Activated CD4-positive, alpha-beta T cell treated with anti-CD3 and anti-CD28 coated beads for 36 hours (primary cell): ENCODE data around the gene CDKN1A. TPM values are rescaled to one million over a fixed set of nuclear protein-coding genes. Genes with fewer than 3 reads are reported as not detected.
"Not testable (repeated sequence)": the region's sequence is repeated elsewhere in the genome, so short reads cannot be mapped to it uniquely, and the experiment has no call there.

ENCODE experiments used
- ATAC-seq: fragments of 200-7000 bp; cut with Tn5 transposase; one replicate; pipeline ENCODE4 v1.10.0; 2021; ENCODE audit warnings: mild to moderate bottlenecking, moderate library complexity
- CTCF ChIA-PET: fragments of 350-600 bp; sonication (Branson Sonifier 250); formaldehyde crosslinking; loops from one replicate; lab custom pipeline; 2021; ENCODE audit warnings: antibody characterized with exemption; lab: Charles Lee
- POLR2A ChIA-PET: fragments of 350-600 bp; sonication (Branson Sonifier 250); formaldehyde crosslinking; loops from one replicate; lab custom pipeline; 2021; ENCODE audit warnings: antibody characterized with exemption, inconsistent platforms; lab: Charles Lee
- DNase-seq: peaks from one replicate; pipeline ENCODE4 v3.0.0-alpha.2; 2020
- H3K27ac Mint-ChIP-seq: one replicate; pipeline ENCODE4 v1.8.0; 2021; ENCODE audit warnings: mixed read lengths
- H3K27me3 Mint-ChIP-seq: one replicate; pipeline ENCODE4 v1.8.0; 2021; ENCODE audit warnings: mixed read lengths
- H3K36me3 Mint-ChIP-seq: one replicate; pipeline ENCODE4 v1.8.0; 2021; ENCODE audit warnings: low read depth, mixed read lengths
- H3K4me1 Mint-ChIP-seq: one replicate; pipeline ENCODE4 v1.8.0; 2021; ENCODE audit warnings: mixed read lengths
- H3K4me3 Mint-ChIP-seq: one replicate; pipeline ENCODE4 v1.8.0; 2021; ENCODE audit warnings: mild to moderate bottlenecking, moderate library complexity, mixed read lengths
- H3K9me3 Mint-ChIP-seq: one replicate; pipeline ENCODE4 v1.8.0; 2021; ENCODE audit warnings: low read depth, mixed read lengths
- intact Hi-C, 2 experiments: fragments of 100-400 bp; cut with DNase I in 1 of 2; cut with micrococcal nuclease in 1 of 2; formaldehyde crosslinking; loops; one replicate each; pipeline versions ENCODE4 v1.14.2 to v1.15.1; 2022 to 2024; cut with DNase I, micrococcal nuclease
- total RNA-seq, 2 experiments: library from RNA; stranded (reverse); gene quantifications; one replicate each; pipeline ENCODE4 v1.2.3, GENCODE V29; 2021

Gene CDKN1A
- total RNA-seq, 2 experiments from 2014 or later, result 31.3 to 35.9 TPM

DNA sequence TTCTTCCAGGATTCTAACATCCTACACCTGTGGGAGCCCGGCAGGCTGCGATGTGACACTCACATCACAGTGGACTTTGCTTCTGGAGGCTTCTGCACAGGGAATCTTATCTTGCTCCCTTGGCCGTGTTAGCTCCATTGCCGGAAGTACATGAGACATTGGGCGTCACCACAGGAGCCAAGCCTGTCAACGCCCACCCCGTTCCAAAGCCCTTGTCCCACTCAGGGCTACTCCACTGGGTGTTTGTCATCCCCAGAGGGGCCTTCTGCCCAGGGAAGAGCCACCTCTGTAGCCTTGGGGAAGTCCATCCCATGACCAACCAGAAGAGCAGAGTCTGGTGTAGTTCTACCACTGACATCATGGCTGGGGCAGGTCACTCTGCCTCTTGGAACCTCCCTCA is 20.8 kb downstream of the CDKN1A start:
- no peak overlapping the region for H3K27ac Mint-ChIP-seq
- no peaks in the 10 kb centered on the region for H3K9me3 Mint-ChIP-seq
- ChIA-PET CTCF (no interaction called here), POLR2A (no interaction called here)
- DNase-seq, result no peak
- intact Hi-C loops, result no loop called here
- no peak for ATAC-seq
- H3K4me1 Mint-ChIP-seq, result peaks cover 23% of the 10 kb centered on the region
- no peaks in the 10 kb centered on the region for H3K36me3 Mint-ChIP-seq
- no peaks in the 10 kb centered on the region for H3K27me3 Mint-ChIP-seq
- no peak overlapping the region for H3K4me3 Mint-ChIP-seq

DNA sequence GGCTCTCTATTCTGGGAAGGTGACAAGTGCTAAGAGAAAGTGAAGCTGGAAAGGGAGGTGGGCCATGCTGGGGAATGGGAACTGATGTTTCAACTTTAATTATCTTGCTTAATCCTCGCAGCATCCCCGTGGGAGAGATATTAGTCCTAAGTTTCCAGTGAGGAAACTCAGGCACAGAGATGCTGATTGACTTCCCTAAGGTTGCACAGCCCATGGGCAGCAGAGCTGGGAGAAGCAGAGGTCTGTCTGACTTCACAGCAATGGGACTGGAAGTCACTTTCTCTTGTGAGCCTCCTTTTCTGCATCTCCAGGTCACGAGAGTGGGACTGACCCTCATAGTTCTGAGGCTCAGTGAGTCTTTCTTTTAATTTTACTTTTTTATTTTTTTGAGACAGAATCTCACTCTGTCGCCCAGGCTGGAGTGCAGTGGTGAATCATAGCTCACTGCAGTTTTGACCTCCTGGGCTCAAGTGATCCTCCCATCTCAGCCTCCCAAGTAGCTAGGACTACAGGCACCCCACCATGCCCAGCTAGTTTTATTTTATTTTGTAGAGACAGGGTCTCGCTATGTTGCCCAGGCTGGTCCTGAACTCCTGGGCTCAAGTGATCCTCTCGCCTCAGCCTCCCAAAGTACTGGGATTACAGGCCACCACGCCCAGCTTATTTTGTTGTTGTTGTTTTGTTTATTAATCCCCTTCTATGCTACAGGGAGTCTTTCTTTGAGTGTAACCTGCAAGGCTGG is 21.7 kb downstream of the CDKN1A start:
- no peaks in the 10 kb centered on the region for H3K27me3 Mint-ChIP-seq
- ChIA-PET POLR2A (no interaction called here), CTCF (interaction anchor here (1.3 kb wide), 1 partner anchor 86 kb away, joined by 4 read pairs; no protein-coding TSS in a partner anchor)
- DNase-seq, result no peak
- intact Hi-C loops, result no loop called here
- H3K9me3 Mint-ChIP-seq, result no peaks in the 10 kb centered on the region
- no peak overlapping the region for H3K4me3 Mint-ChIP-seq
- peaks cover 15% of the 10 kb centered on the region for H3K4me1 Mint-ChIP-seq
- H3K36me3 Mint-ChIP-seq, result no peaks in the 10 kb centered on the region
- no peak for ATAC-seq
- H3K27ac Mint-ChIP-seq, result no peak overlapping the region

DNA sequence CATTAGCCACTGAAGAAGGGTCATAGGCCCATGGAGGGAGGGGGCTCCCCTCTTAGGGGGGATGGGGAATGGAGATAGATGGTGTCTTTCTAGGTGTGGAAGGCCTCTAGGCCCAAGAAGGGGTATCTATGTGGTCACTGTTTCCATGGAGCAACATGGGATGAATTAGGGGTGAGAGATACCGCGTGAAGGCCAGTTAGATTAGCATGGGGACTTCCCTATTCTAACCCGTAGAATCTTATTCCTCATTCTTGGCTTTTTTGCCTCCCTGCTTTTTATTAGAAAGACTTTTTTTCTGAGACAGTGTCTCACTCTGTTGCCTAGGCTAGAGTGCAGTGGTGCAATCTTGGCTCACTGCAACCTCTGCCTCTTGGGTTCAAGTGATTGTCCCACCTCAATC is 22.3 kb downstream of the CDKN1A start:
- H3K27ac Mint-ChIP-seq, result no peak overlapping the region
- no peak for DNase-seq
- ChIA-PET CTCF (interaction anchor here (1.3 kb wide), 1 partner anchor 86 kb away, joined by 4 read pairs; no protein-coding TSS in a partner anchor), POLR2A (no interaction called here)
- no peaks in the 10 kb centered on the region for H3K36me3 Mint-ChIP-seq
- peaks cover 11% of the 10 kb centered on the region for H3K4me1 Mint-ChIP-seq
- ATAC-seq, result no peak
- intact Hi-C loops, result no loop called here
- H3K27me3 Mint-ChIP-seq, result no peaks in the 10 kb centered on the region
- no peak overlapping the region for H3K4me3 Mint-ChIP-seq
- no peaks in the 10 kb centered on the region for H3K9me3 Mint-ChIP-seq

DNA sequence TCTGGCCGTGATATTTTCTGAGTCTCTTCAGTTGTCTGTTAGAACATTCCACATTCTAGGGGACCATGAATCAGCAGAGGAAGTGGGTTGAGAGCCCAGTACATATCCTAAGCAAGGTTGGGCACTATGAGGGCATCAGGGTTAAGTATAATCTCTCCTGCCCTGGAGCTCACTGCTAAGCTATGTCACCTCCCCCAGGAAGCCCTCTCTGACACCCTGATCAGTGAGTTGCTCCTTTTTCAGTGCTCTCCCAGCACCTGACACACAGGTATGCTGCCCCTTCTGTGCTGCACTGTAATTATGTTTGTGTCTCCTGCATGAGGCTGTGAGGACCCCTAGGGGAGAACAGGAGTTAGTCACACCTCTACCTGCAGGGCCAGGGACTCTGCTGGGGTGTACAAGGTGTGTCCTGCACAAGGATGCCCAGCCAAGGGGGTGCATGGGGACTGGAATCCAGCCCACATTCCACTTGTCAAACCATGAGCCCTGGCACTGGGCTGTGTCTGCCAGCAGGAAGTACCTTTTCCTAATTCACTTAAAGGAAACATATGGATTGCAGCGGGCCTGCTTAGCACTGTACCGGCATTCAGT is 23.0 kb downstream of the CDKN1A start:
- intact Hi-C loops, result no loop called here
- CTCF ChIA-PET, result interaction anchor here (0.7 to 1.3 kb wide), 2 partner anchors 9 to 87 kb away, joined by 3 to 4 read pairs; no protein-coding TSS in a partner anchor
- Mint-ChIP-seq H3K27ac (peak overlapping the region; percentile 4), H3K36me3 (no peaks in the 10 kb centered on the region), H3K9me3 (no peaks in the 10 kb centered on the region), H3K4me3 (no peak overlapping the region), H3K4me1 (peaks cover 4% of the 10 kb centered on the region), H3K27me3 (no peaks in the 10 kb centered on the region)
- POLR2A ChIA-PET, result no interaction called here
- ATAC-seq, result peak; percentile 61
- peak; percentile 23 for DNase-seq

DNA sequence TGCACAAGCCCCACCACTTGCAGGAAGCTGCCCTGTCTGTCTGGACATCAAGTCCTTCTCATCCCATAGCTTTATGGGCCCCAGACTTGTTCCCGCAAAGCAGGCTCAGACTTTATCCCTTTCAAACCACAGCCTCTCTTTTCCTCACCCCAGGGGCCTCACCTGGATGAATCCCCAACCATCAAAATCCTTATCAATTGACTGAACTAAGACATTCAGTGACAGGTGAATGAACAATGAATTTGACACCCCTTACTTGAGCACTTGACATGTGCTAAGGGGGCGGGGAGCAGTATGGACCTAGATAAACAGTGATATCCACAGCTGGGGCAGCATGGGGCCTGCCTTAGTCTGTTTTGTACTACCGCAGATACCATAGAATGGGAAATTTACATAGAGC is 24.1 kb downstream of the CDKN1A start:
- CTCF ChIA-PET, result no interaction called here
- intact Hi-C loops, result no loop called here
- DNase-seq (no peak), ATAC-seq (no peak)
- H3K9me3 Mint-ChIP-seq, result no peaks in the 10 kb centered on the region
- no peak overlapping the region for H3K4me3 Mint-ChIP-seq
- POLR2A ChIA-PET, result no interaction called here
- H3K36me3 Mint-ChIP-seq, result no peaks in the 10 kb centered on the region
- no peaks in the 10 kb centered on the region for H3K27me3 Mint-ChIP-seq
- peaks cover 1% of the 10 kb centered on the region for H3K4me1 Mint-ChIP-seq
- H3K27ac Mint-ChIP-seq, result no peak overlapping the region

DNA sequence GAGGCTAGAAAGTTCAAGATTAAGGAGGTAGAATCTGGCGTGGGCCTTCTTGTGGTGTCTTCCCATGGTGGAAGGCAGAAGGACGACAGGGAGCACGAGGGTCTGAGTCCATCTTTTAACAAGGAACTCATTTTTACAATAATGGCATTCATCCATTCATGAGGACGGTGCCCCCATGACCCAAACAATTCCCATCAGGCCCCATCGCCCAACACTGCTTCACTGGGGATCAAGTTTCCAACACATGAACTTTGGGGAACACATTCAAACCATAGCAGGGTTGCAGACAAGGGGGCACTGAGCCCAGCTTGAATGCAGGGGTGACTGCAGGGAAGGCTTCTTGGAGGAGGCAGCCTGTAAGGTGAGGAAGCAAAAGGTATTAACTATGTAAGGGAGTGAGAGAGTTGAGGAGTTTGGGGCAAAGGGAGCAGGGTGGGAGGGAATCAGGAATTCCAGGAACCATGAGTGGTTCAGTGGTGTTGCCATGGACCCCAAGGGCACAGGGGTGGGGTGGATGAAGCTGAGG is 24.6 kb downstream of the CDKN1A start:
- H3K27me3 Mint-ChIP-seq, result no peaks in the 10 kb centered on the region
- intact Hi-C loops, result no loop called here
- peaks cover 1% of the 10 kb centered on the region for H3K4me1 Mint-ChIP-seq
- ChIA-PET CTCF (no interaction called here), POLR2A (no interaction called here)
- no peaks in the 10 kb centered on the region for H3K9me3 Mint-ChIP-seq
- no peak for ATAC-seq
- H3K4me3 Mint-ChIP-seq, result no peak overlapping the region
- H3K36me3 Mint-ChIP-seq, result no peaks in the 10 kb centered on the region
- no peak for DNase-seq
- H3K27ac Mint-ChIP-seq, result no peak overlapping the region

DNA sequence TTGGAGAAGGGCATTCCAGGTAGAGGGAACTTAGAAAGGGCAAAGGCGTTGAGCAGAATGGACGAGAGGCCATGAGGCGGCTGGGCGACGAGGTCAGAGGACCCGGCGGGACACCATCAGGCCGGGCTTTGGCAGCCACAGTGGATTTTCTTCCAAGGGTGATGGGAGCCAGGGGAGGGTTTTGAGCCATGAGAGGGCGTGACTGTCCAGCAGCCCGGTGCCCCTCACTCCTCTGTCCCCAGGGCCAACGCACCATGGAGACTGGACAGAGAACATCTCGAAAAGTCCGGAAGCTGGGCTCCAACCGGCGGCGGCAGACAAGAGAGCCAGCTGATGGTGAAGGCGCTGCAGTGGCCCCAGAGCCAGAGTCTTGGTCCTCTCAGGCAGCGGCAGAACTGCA is 25.5 kb downstream of the CDKN1A start:
- DNase-seq (no peak), ATAC-seq (no peak)
- Mint-ChIP-seq H3K4me1 (peaks cover 1% of the 10 kb centered on the region), H3K4me3 (no peak overlapping the region), H3K36me3 (no peaks in the 10 kb centered on the region), H3K27ac (no peak overlapping the region), H3K9me3 (no peaks in the 10 kb centered on the region), H3K27me3 (no peaks in the 10 kb centered on the region)
- CTCF ChIA-PET, result interaction anchor here (1.3 kb wide), 1 partner anchor 54 kb away, joined by 4 read pairs; no protein-coding TSS in a partner anchor
- intact Hi-C loops, result no loop called here
- POLR2A ChIA-PET, result no interaction called here

DNA sequence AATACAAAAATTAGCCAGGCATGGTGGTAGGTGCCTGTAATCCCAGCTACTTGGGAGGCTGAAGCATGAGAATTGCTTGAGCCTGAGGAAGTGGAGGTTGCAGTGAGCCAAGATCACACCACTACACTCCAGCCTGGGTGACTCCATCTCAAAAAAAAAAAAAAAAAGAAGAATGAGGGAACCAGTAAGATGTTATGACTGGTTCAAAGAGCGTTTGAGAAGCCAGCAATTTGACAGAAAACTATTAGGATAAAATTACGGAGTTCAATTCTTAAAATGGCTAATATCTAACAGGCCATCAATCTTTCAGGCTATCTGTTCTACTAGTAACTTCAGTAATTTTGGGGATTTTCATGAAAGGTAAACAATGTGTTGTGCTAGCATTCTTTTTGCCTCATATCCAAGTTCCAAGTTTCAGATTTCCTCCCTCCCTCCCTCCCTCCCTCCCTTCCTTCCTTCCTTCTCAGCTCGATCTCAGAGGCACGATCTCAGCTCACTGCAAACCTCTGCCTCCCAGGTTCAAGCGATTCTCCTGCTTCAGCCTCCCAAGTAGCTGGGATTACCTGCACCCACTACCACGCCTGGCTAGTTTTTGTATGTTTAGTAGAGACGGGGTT is 26.6 kb downstream of the CDKN1A start:
- H3K27ac Mint-ChIP-seq, ATAC-seq, H3K4me3 Mint-ChIP-seq, H3K4me1 Mint-ChIP-seq, H3K9me3 Mint-ChIP-seq, H3K27me3 Mint-ChIP-seq, DNase-seq, intact Hi-C loops, H3K36me3 Mint-ChIP-seq, POLR2A ChIA-PET: not testable (repeated sequence)
- CTCF ChIA-PET, result interaction anchor here (0.6 to 1.3 kb wide), 2 partner anchors 53 to 135 kb away, joined by 3 to 4 read pairs; no protein-coding TSS in a partner anchor

DNA sequence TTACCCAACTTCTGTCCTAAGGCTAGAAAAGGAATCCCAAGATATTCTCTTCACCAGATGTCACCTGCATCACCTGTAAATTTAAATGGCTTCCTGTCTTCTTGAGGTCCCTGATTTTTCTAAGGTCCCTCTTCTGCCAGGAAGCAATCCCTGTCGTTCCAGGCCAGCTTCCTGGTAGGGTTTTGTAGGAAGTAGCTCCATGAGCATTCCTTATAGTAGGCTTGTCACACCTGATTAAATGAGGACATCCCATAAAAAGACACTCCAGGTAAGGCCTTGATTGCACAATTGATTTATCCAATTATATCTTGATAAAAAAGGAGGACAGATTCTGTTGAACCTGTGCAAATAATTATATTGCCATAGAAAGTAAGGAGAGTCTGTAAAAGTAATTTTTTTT is 27.8 kb downstream of the CDKN1A start:
- ATAC-seq (no peak), DNase-seq (no peak)
- Mint-ChIP-seq H3K27me3 (no peaks in the 10 kb centered on the region), H3K27ac (no peak overlapping the region), H3K9me3 (no peaks in the 10 kb centered on the region), H3K4me1 (peaks cover 1% of the 10 kb centered on the region), H3K4me3 (no peak overlapping the region), H3K36me3 (no peaks in the 10 kb centered on the region)
- ChIA-PET CTCF (interaction anchor here (0.7 to 1.4 kb wide), 4 partner anchors 56 to 276 kb away, joined by 3 to 5 read pairs (median 4); no protein-coding TSS in a partner anchor), POLR2A (no interaction called here)
- intact Hi-C loops, result no loop called here

DNA sequence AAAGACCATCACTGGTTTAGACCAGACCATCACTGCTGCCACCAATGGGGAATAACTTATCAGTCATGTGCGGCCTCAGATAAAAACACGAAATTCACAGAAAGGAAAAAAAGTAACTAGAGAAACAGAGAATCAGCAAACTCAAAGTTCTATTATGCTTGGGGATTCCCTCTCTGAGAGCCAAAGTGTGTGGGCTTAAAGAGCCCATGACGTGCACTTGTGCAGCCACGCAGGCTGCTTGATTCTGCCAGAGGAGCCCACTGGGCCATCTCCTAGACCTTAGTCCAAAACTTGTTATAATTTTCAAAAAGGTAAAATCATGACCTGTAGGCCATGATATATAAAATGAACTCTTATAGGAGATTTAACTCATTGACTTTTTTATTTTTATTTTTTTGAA is 34.3 kb downstream of the CDKN1A start:
- DNase-seq, result no peak
- CTCF ChIA-PET, result interaction anchor here (2.4 kb wide), 1 partner anchor 46 kb away, joined by 11 read pairs; no protein-coding TSS in a partner anchor
- no peaks in the 10 kb centered on the region for H3K27me3 Mint-ChIP-seq
- H3K36me3 Mint-ChIP-seq, result no peaks in the 10 kb centered on the region
- H3K4me3 Mint-ChIP-seq, result no peak overlapping the region
- H3K4me1 Mint-ChIP-seq, result peaks cover 2% of the 10 kb centered on the region
- peak; percentile 42 for ATAC-seq
- POLR2A ChIA-PET, result no interaction called here
- H3K9me3 Mint-ChIP-seq, result no peaks in the 10 kb centered on the region
- peak overlapping the region; percentile 13 for H3K27ac Mint-ChIP-seq
- intact Hi-C loops, result no loop called here

DNA sequence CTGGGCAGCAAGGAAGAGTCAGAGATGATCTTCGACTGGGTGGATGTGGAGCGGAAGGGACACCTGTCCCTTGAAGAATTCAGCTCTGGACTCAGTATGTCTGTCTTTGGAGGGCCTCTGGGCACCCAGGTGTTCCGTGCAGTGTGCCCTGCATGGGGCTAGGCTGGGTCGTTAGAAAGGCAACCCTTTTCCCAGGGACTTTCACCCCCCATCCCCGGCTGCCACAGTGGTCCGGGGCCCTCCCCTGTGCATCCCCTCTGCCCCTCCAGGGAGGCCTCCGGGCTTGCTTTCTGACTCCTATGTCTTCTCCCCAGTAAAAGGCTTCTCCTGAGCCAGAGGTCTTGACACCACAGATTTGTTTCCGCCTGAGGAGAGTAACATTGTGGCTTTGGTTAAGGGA is 35.3 kb downstream of the CDKN1A start:
- H3K4me1 Mint-ChIP-seq, result peaks cover 2% of the 10 kb centered on the region
- no peak overlapping the region for H3K27ac Mint-ChIP-seq
- no peaks in the 10 kb centered on the region for H3K27me3 Mint-ChIP-seq
- DNase-seq, result no peak
- H3K9me3 Mint-ChIP-seq, result no peaks in the 10 kb centered on the region
- ChIA-PET CTCF (no interaction called here), POLR2A (no interaction called here)
- intact Hi-C loops, result no loop called here
- no peaks in the 10 kb centered on the region for H3K36me3 Mint-ChIP-seq
- no peak for ATAC-seq
- no peak overlapping the region for H3K4me3 Mint-ChIP-seq
